Measurements from ENCODE around the gene LIN28B.
"Not testable (repeated sequence)": the region's sequence is repeated elsewhere in the genome, so short reads cannot be mapped to it uniquely, and the experiment has no call there.

LIN28B gene

DNA sequence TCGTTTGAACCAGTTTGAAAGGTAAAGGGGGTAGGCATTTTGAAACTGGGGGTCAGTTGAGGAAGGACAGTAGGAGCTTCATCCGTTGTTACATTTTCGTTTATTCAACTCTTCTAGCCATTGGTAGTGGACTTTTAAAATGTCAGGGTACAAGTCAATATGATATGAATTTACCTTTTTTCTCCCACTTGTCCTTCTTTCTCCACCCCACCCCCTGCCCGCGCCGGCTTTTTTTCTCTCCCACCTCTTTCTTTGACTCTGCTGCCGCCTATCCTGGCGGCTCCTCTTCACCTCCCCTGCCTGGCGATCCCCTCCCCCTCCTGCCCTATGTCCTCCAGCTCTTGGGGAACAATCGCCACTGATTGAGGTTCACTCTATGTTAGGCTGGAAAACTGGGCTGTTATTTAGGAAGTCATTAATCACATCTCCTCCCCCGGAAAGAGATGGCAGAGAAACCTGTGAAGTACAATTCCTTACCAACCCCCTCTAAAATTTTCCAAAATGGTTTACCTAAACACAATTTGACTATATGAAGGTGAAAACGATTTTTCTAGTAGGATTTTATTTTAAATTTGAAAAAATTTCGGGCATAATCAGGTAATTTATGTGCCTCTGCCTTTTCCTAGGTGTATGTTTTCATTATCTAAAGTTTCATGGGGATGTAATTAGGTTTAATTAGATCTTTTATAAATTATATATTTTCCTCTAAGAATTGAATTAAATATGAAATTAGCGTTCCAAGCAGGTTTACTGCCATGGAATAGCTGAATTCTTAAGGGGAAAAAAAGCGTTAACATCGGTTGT, 778 bp upstream of the LIN28B start:
- no peak for DNase-seq (ENCODE audit: low read depth in 2 of 3, low spot score in 2 of 3)

DNA sequence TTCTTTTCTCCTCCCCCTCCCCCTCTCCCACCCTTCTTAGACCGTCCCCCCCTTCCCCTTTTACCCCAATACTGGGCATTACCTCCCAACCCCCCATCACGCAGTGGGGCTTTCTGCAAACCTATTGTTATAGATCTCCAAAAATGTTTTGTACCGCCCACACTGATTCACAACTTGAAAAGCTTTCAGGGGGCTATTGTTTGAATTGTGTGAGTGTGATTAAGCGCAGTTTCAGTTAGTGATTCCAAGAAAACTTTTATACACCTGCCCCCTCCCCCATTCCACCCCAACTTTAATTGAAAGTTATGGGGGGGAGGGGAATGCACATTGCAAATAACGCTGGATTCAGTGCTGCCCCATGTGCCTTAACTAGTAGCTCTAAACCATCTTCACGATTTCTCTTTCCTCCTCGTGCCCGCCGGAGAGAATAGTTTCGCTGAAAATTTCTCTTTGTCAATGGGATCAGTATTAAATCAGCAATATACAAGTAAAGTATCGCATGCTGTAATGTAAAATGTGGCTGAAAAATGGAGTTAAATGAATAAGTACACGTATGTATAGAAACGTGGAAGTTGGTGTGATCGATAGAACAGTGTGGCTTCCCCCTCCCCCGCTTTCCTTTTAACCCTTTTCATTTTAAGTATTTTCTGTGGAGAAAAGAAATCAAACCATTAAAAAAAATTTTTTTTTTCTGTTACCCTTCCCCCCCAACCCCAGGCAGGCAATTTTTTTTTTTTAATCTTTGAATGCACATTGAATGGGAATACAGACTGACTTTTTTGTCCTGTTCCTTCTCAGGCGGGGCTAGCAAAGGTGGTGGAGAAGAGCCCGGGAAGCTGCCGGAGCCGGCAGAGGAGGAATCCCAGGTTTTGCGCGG, 632 bp downstream of the LIN28B start:
- DNase-seq (ENCODE audit: low read depth in 2 of 3, low spot score in 2 of 3): no peak

DNA sequence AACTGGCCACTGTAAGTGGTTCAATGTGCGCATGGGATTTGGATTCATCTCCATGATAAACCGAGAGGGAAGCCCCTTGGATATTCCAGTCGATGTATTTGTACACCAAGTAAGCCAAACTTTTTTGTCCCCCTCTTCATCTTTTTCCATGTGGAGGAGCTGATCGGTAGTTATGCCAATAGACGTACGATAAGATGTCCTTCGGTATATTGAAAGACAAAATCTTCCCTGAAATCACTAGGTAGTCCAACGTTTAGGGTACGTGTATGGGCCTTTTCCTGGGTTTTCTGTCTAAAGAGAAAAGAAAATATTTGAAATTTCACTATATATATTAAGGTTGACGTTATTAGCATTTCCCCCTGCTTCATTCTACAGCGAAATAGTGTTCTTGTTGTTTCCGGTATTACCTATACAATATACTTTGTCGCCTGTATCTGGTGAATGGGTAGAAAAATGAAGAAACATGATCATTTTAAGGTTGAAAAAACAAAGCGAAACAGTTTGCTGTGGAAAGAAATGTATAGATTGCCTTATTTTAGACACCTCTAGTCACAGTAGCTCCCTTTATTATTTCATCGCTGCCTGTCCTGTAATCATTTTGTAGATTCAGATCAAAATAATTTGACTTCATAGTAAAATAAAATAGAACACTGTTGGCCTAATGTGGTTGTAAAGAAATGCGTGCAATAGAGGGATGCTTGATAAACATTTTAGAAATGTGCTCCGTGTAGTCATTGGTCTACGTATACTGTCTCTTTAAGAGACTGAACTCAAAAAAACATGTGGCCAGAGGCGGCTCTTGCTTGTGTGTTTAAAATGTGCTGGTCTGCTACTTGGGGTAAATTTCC, 1.5 kb downstream of the LIN28B start:
- no peak for DNase-seq (ENCODE audit: low read depth in 2 of 3, low spot score in 2 of 3)

DNA sequence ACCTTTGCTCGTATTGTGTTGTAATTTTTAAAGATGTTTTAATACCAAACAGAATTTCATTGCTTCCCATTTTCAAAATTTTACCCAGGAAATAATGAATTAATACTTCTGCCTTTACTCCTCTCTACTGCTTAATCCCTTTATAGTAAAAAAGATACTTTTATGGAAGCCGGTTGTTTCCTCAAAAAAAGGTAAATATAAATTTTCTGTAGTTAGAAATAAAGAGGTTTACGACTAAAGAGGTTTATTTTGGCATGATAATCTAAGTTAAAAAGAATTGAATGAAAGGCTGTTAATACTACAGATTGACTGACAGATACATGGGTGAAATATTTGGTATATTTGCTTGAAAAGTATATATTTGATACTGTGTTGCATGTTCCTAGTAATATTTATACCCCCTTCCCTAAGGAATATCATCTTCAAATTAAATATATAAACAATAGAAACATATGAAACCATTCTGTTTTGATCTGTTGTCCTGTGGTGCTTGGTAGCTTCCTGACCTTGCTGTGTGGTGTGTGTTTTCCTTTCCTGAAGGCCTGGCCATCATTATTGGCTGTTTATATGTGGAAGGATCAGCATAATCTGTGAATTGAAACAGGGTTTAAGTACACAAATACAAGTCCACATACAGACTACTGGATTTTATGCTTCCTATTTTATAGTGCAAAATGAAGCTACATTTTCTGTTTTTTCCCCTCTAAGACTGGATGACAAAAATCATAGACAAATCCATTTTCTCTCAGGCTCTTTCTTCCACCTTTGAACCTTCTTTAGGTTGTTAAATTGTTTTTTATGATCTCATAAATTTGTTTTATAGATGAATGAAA, 2.3 kb downstream of the LIN28B start:
- no peak for DNase-seq (ENCODE audit: low read depth in 2 of 3, low spot score in 2 of 3)

DNA sequence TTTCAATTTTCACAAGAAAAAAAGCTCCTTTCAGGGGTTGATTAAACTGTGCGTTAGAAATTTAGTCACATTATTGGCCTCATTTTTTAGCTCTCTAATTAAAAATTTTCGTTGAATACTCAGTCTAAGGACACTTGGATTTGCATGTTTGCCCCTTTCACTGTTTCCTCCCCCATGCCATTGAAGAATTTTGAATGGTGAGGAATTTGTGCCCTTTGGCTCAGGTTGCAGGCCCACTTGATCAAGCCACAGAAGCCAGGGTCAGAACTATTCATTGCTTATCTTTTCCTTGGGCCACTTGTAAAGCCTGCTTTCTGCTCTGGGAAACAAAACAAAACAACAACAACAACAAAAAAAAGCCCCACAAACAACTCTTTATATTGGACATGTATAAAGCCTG, 12.2 kb downstream of the LIN28B start:
- no peak for DNase-seq (ENCODE audit: low read depth in 2 of 3, low spot score in 2 of 3)

DNA sequence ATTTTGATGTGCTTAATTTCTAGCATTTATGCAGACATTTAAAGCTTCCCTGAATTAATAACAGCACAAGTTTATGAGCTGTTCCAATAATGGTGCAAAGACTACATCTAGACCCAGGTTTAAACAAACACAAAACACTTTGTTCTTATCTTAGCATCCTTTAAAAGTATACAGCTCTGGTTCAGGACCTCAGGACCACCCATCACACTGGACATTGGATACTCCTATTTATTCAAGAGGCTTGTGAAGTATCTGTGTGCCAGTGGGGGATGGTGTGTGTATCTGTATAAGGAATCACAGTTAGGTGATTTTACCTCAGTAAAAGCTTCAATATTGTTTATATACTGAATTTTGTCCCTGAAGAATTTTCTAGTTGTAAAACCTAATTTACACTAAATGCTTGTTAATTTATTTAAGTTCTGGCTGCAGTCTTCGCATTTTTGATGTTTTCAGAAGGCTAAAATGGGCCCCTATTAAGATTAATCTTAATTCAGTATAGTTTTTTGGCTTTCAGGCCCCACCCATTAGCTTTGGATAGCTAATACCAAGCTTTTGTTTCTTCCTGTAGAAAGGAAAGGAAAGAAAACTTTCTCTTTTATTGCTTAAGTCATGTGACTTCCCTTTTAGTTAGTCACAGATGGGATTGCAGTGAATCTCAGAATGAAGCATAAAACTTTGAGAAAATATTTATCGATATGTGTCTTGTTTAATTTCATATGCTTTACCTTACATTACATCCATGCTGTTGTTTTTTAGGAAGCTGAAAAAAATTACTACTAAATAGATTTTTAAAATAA, 13.1 kb downstream of the LIN28B start:
- no peak for DNase-seq (ENCODE audit: low read depth in 2 of 3, low spot score in 2 of 3)

DNA sequence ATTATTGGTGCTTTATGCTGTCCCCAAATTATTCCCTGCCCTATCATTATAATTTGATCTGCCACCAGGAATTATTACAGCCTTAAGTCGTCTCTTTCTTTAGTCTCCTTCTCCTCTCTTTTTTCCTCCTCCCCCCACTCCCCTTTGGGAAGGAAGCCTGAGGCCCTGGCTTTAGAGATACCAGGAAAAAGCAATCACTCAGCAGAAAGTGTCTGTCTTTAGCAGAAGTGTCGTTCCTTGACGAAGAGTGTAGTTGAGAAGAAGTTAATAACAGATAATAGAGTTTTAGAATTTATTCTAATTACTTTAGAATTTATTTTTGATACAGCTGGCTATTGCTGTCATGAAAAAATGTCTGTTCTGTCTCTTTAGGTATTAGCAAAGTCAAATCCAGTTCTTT, 16.5 kb downstream of the LIN28B start:
- no peak for DNase-seq (ENCODE audit: low read depth in 2 of 3, low spot score in 2 of 3)

DNA sequence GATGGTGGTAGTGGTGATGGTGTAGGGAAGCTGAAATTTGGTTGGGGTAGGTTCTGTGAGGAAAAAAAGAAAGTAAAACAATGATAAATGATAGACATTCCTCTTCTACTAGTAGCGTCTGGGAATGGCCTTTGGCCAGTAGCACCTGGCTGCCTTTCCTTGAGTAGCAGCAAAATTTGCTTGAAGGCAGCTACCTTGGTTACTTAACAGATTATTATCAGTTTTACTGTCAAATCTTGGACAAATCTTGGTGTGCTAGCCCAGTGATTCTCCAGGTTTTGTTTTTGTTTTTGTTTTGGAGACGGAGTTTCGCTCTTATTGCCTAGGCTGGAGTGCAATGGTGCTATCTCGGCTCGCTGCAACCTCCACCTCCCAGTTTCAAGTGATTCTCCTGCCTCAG, 26.4 kb downstream of the LIN28B start:
- no peak for DNase-seq (ENCODE audit: low read depth in 2 of 3, low spot score in 2 of 3)

DNA sequence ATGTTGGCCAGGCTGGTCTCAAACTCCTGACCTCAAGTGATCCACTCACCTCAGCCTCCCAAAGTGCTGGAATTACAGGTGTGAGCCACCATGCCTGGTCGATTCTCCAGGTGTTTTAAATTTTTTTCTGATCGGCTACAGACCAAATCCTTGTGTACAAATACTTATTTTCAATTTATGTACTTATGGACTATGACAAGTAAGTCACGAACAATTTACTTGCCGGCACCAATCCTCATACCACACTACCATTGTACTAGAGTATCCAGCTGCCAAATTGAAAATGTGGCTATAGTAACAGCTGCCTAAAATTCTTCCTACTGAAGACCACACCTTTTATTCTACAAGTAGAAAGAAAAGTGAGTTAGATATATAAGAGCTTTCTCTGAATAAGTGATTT, 26.9 kb downstream of the LIN28B start:
- DNase-seq (ENCODE audit: low read depth in 2 of 3, low spot score in 2 of 3): no peak

DNA sequence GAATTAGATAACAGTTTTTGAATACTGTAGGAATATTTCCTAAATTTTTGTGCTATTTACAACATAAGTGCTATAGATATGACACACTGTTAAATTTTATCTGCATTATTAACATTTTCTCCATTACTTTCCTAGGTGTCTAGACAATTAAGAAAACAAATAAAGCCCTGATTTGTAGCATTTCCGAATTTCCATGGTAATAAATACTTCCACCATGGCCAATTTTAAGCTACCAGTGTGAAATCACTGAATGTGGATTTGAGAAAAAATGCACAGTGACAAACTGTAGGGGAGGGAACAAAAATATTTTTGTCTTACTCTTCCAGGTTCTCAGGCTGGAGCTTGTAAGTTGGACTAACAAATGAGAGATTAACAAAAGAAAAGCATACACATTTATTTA, 27.9 kb downstream of the LIN28B start:
- no peak for DNase-seq (ENCODE audit: low read depth in 2 of 3, low spot score in 2 of 3)

DNA sequence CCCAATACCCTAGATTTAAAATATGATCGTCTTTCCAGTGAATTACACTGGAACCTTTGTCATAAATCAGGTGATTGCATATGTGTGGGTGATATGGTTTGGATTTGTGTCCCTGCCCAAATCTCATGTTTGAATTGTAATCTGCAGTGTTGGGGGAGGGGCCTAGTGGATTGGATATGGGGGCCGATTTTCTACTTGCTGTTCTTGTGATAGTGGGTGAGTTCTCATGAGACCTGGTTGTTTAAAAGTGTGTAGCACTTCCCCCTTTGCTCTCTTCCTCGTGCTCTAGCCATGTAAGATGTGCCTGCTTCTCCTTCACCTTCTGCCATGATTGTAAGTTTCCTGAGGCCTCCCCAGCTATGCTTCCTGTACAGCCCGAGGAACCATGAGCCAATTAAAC, 29.0 kb downstream of the LIN28B start:
- not testable (repeated sequence) for DNase-seq (ENCODE audit: low read depth in 2 of 3, low spot score in 2 of 3)

DNA sequence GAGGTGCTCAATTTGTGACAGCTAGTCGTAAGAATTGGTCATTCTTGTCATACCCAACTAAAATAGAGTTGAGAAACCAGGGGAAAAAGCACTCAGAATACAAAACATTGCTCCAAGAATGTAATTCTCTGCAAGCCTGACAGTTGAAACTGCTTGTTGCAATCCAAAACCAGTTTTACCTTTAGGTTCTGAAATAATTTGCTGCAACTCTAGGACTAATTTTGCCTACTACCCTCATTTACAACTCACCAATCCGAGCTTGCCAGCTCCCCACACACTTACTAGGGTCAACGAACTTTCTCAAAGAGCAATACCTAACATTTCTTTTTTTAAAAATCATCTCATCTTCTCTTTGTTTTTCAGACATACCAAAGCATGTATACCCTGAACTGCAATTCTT, 29.7 kb downstream of the LIN28B start:
- no peak for DNase-seq (ENCODE audit: low read depth in 2 of 3, low spot score in 2 of 3)

DNA sequence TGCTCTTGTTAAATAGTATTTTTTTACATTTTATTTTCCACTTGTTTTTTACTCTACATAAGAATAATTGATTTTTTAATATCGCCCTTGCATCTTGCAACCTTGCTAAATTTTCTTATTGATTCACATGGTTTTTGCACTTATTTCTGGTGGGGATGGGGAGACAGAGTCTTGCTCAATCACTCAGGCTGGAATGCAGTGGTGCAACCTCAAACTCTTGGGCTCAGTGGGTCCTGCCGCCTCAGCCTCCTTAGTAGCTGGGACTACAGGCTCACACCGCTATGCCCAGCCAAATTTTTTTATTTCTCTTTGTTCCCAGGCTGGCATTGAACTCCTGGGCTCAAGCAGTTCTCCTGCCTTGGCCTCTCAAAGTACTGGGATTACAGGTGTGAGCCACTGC, 30.3 kb downstream of the LIN28B start:
- DNase-seq (ENCODE audit: low read depth in 2 of 3, low spot score in 2 of 3): no peak

DNA sequence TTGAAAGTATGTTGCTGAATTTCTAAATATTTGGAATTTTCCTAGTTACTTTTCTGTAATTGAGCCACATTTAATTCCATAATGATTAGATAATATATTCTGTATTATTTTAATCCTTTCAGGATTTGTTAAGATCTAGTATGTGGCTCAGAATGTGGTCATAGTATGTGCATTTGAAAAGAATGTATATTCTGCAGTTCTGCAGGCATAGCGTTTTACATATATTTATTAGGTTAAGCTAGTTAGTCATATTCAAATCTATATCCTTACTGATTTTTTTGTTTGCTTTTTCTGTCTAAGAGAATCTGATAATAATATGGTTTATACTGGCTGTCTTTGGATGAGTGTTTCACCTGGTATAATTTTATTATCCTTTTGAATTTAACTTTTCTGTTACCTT, 33.2 kb downstream of the LIN28B start:
- no peak for DNase-seq (ENCODE audit: low read depth in 2 of 3, low spot score in 2 of 3)

DNA sequence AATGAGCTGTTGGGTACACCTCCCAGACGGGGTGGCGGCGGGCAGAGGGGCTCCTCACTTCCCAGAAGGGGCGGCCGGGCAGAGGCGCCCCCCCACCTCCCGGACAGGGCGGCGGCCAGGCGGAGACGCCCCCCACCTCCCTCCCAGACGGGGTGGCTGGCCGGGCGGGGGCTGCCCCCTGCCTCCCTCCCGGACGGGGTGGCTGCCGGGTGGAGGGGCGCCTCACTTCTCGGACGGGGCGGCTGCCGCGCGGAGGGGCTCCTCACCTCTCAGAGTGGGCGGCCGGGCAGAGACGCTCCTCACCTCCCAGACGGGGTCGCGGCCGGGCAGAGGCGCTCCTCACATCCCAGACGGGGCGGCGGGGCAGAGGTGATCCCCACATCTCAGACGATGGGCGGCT, 34.2 kb downstream of the LIN28B start:
- not testable (repeated sequence) for DNase-seq (ENCODE audit: low read depth in 2 of 3, low spot score in 2 of 3)

DNA sequence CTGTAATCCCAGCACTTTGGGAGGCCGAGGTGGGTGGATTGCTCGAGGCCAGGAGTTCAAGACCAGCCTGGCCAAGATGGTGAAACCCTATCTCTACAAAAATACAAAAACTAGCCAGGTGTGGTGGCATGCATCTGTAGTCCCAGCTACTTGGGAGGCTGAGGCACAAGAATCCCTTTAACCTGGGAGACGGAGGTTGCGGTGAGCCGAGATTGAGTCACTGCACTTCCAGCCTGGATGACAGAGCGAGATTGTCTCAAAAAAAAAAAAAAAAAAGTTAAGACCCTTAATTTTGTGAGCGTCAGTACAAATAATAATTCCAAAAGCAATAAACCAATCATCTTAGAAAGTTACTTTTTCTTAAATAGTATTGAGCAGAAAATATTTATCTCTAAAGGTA, 36.7 kb downstream of the LIN28B start:
- DNase-seq (ENCODE audit: low read depth in 2 of 3, low spot score in 2 of 3): not testable (repeated sequence)

DNA sequence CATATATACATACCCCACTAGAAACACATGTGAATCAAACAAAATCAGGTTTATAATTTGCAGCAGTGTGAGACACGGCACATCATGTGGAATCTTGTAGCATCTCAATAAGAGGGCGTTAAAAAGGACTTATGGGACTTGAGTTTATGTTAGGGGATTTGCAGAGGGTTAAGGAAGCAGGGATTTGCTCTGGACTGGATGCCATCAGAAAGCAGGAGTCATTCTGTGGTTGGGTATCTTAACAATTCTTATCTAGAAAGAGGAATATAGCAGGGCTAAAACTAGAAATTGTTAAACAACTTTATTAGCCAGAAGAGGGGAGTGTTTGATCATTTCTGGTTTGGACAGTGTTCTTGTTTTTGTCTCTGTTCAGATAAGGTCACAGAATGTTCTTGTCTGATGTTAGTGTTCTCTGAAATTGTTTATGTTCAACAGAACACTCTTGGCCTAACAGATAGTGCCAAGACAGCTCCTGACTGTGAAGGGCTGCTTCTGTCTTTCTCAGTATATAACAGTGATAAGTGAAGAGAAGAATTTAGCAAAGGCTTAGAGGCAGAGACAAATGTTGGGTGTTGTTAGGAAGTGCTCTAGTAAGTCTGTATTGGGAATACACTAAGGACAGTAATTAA, 39.2 kb downstream of the LIN28B start:
- DNase-seq (ENCODE audit: low read depth in 2 of 3, low spot score in 2 of 3): no peak

DNA sequence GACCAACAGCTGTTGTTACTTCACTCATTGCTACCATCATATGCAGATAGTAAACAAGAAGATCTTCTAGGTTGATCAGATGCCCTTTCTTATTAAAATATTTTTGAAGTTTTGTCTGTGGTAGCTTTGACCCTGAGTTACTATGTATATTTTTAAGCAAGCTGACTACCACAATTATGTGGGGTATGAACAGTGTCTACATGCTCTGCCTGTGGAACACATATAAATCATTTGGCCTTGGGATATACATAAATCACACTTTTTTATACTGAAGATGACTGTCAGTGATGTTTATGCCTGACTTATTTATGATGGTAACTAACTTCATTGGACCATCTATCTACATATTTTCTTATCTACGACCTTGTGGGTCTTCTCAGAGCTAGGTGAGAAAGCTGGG, 44.2 kb downstream of the LIN28B start:
- DNase-seq (ENCODE audit: low read depth in 2 of 3, low spot score in 2 of 3): no peak

DNA sequence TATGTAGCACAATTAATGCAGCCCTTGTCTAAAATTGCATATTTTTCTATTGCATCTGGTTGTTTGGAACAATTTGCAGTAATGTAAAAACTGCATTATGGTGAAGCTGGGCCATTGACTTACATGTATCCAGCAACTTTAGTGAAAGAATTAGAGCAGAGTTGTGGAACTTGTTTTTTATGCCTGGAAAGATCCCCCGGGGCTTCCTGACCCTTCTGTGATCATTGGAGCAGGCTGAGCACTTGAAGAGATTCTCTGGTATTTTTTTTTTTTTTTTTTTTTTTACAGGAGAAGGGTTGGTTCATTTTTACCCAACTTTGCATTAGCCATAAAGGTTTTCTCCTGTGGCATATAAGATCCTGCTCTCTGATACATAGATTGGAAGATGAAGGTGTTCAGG, 45.0 kb downstream of the LIN28B start:
- no peak for DNase-seq (ENCODE audit: low read depth in 2 of 3, low spot score in 2 of 3)
